KMS-11 (cell line): ENCODE measurements around the gene ZNF473.

ENCODE experiments used
- H2AFZ ChIP-seq: fragments of 200-600 bp; sonication (generic); 2 replicates; pipeline ENCODE4 v1.6.1; 2016; ENCODE audit warnings: antibody characterized with exemption, mixed run types, low read depth
- H3K27ac ChIP-seq: fragments of 200-600 bp; sonication (generic); 2 replicates; pipeline ENCODE4 v1.6.1; 2016; ENCODE audit warnings: mild to moderate bottlenecking, mixed run types
- H3K27me3 ChIP-seq: fragments of 200-600 bp; sonication (generic); 2 replicates; pipeline ENCODE4 v1.6.1; 2017; ENCODE audit warnings: mild to moderate bottlenecking, low read depth, mixed run types, moderate library complexity; ENCODE audit not compliant: insufficient read depth
- H3K36me3 ChIP-seq: fragments of 200-600 bp; sonication (generic); 2 replicates; pipeline ENCODE4 v1.6.1; 2017; ENCODE audit warnings: mild to moderate bottlenecking, mixed run types; ENCODE audit not compliant: insufficient read depth
- H3K4me1 ChIP-seq: fragments of 200-600 bp; sonication (generic); 2 replicates; pipeline ENCODE4 v1.6.1; 2016; ENCODE audit warnings: mild to moderate bottlenecking, low read depth, mixed run types; ENCODE audit not compliant: poor library complexity, severe bottlenecking
- H3K4me2 ChIP-seq: fragments of 200-600 bp; sonication (generic); 2 replicates; pipeline ENCODE4 v1.7.0; 2016; ENCODE audit warnings: mild to moderate bottlenecking, mixed run types
- H3K4me3 ChIP-seq: fragments of 200-600 bp; sonication (generic); IDR thresholded peaks from 2 replicates; pipeline ENCODE4 v1.6.1; 2017; ENCODE audit warnings: low read depth, low read length, mixed read lengths; ENCODE audit not compliant: insufficient read depth
- H3K79me2 ChIP-seq: fragments of 200-600 bp; sonication (generic); 2 replicates; pipeline ENCODE4 v1.6.1; 2016; ENCODE audit warnings: low read depth, mixed run types; ENCODE audit not compliant: insufficient read depth
- H3K9ac ChIP-seq: fragments of 200-600 bp; sonication (generic); 2 replicates; pipeline ENCODE4 v1.6.1; 2016; ENCODE audit warnings: mild to moderate bottlenecking, mixed run types
- H4K20me1 ChIP-seq: fragments of 200-600 bp; sonication (generic); 2 replicates; pipeline ENCODE4 v1.6.1; 2016; ENCODE audit warnings: mild to moderate bottlenecking, mixed run types; ENCODE audit not compliant: insufficient read depth
- CTCF ChIP-seq: fragments of 200-600 bp; sonication (generic); conservative IDR thresholded peaks from 2 replicates; pipeline ENCODE4 v1.6.1; 2017; ENCODE audit warnings: low read depth, mild to moderate bottlenecking, antibody characterized with exemption, low read length, moderate library complexity, mixed read lengths

The ZNF473 gene

GRCh38 chr19:50025794-50026549 is at the start of gene ZNF473:
ZNF473 (plus strand) TSS chr19:50026005; CDS start chr19:50031083, 5,078 bp downstream.
- peak within 1 kb of the TSS; percentile 51; the same call in 1 of the 2 replicates for H3K9ac ChIP-seq
- no peak within 1 kb of the TSS for H3K4me3 ChIP-seq
- H3K27me3 ChIP-seq, result no peaks in the 10 kb centered on the region
- H3K27ac ChIP-seq, result peak within 1 kb of the TSS; percentile 41
- TF ChIP-seq CTCF, result no peak
- H3K36me3 ChIP-seq, result no peaks in the 10 kb centered on the region
- peaks cover 40% of the 10 kb centered on the region for H3K79me2 ChIP-seq
- no peaks in the 10 kb centered on the region for H4K20me1 ChIP-seq
- peak within 1 kb of the TSS; percentile 70 for H2AFZ ChIP-seq
- H3K4me1 ChIP-seq, result peaks cover 15% of the 10 kb centered on the region
- H3K4me2 ChIP-seq, result peak within 1 kb of the TSS; percentile 91

GRCh38 chr19:49976496-49976895 is 49.3 kb upstream of the ZNF473 start:
- Histone ChIP-seq H3K4me3 (no peak overlapping the region), H3K27me3 (no peaks in the 10 kb centered on the region; the same call in 1 of the 2 replicates), H3K4me1 (no peaks in the 10 kb centered on the region), H3K27ac (no peak overlapping the region), H3K4me2 (no peak overlapping the region), H2AFZ (no peak overlapping the region), H4K20me1 (no peaks in the 10 kb centered on the region), H3K79me2 (no peaks in the 10 kb centered on the region), H3K36me3 (no peaks in the 10 kb centered on the region), H3K9ac (no peak overlapping the region)
- no peak for TF ChIP-seq CTCF

- Histone ChIP-seq H2AFZ (no peak overlapping the region), H3K27ac (no peak overlapping the region), H3K4me2 (no peak overlapping the region), H3K4me1 (no peaks in the 10 kb centered on the region), H3K27me3 (no peaks in the 10 kb centered on the region; the same call in 1 of the 2 replicates), H3K79me2 (no peaks in the 10 kb centered on the region), H3K9ac (no peak overlapping the region), H3K4me3 (no peak overlapping the region), H4K20me1 (no peaks in the 10 kb centered on the region), H3K36me3 (no peaks in the 10 kb centered on the region)
- no peak for TF ChIP-seq CTCF
These were observed 48.7 kb upstream of the ZNF473 start for GRCh38 chr19:49977076-49977475.

- H3K4me2 ChIP-seq, result no peak overlapping the region
- no peaks in the 10 kb centered on the region for H3K79me2 ChIP-seq
- no peaks in the 10 kb centered on the region for H4K20me1 ChIP-seq
- no peak for TF ChIP-seq CTCF
- no peak overlapping the region for H2AFZ ChIP-seq
- H3K27me3 ChIP-seq, result no peaks in the 10 kb centered on the region; the same call in 1 of the 2 replicates
- no peak overlapping the region for H3K27ac ChIP-seq
- no peak overlapping the region for H3K4me3 ChIP-seq
- H3K9ac ChIP-seq, result no peak overlapping the region
- H3K4me1 ChIP-seq, result no peaks in the 10 kb centered on the region
- H3K36me3 ChIP-seq, result no peaks in the 10 kb centered on the region
These were observed 47.9 kb upstream of the ZNF473 start for GRCh38 chr19:49977881-49978280.
